K562 (cell line): ENCODE data around the gene ME3. TPM values are rescaled to one million over a fixed set of nuclear protein-coding genes. Genes with fewer than 3 reads are reported as not detected.

Experiments used
- ATAC-seq: fragments of 200-7000 bp; cut with Tn5 transposase; 3 replicates; pipeline ENCODE4 v1.9.1; 2020; ENCODE audit warnings: moderate library complexity
- BruUV-seq: library from RNA; stranded (reverse); fragments of 400-500 nt; replicated peaks from 2 replicates; lab custom pipeline; 2021; lab: Mats Ljungman, UMichigan
- CTCF ChIA-PET: fragments of 300-600 bp; formaldehyde crosslinking; extraction: SDS; loops from one replicate; lab custom pipeline; 2021; ENCODE audit warnings: low intra/inter-chr PET ratio; lab: Yijun Ruan, JAX
- POLR2A ChIA-PET: fragments of 300-600, 350-650 bp; sonication (Branson Sonifier 250); formaldehyde crosslinking; extraction: SDS; loops from one replicate; lab custom pipeline; 2021; ENCODE audit warnings: antibody characterized with exemption, inconsistent platforms; lab: Yijun Ruan, JAX
- DNase-seq, 4 experiments: peaks; one replicate each; pipeline versions ENCODE4 v3.0.0 to v3.0.0-alpha.2; 2011 to 2018; ENCODE audit warnings: low spot score in 3 of 4, mixed read lengths in 3 of 4; ENCODE audit errors: extremely low read depth in 1 of 4
- FAIRE-seq: peaks from 2 replicates; lab custom pipeline; 2011; peaks lifted over from hg19 to GRCh38; lab: Jason Lieb, UNC
- H2AFZ ChIP-seq: 2 replicates; pipeline ENCODE4 v1.6.0; 2011; ENCODE audit warnings: low read depth, low read length, control low read depth, inconsistent platforms
- H3K27ac ChIP-seq: fragments of 200-600 bp; 3 replicates; pipeline ENCODE4 v1.8.0; 2011; ENCODE audit warnings: low read depth, mild to moderate bottlenecking, control low read depth, inconsistent platforms, low read length, moderate library complexity, mixed read lengths; ENCODE audit errors: extremely low read depth
- H3K27me3 ChIP-seq, 2 experiments: fragments of 300-600 bp in 1 of 2; 2 replicates in 1 of 2; 3 replicates in 1 of 2; pipeline versions ENCODE4 v1.6.0 to v1.8.0; 2011; ENCODE audit warnings: inconsistent platforms in 2 of 2, low read length in 2 of 2, mild to moderate bottlenecking in 1 of 2, mixed read lengths in 1 of 2, moderate library complexity in 1 of 2; ENCODE audit not compliant: control insufficient read depth in 2 of 2, insufficient read depth in 2 of 2
- H3K36me3 ChIP-seq: fragments of 300-600 bp; 3 replicates; pipeline ENCODE4 v1.8.0; 2011; ENCODE audit warnings: mild to moderate bottlenecking, low read length, inconsistent platforms; ENCODE audit not compliant: control insufficient read depth, insufficient read depth
- H3K4me1 ChIP-seq, 2 experiments: fragments of 200-600 bp in 1 of 2; replicated peaks in 1 of 2; 2 replicates in 1 of 2; 3 replicates in 1 of 2; pipeline versions ENCODE4 v1.5.1 to v1.8.0; 2011; ENCODE audit warnings: inconsistent platforms in 2 of 2, low read length in 2 of 2, mild to moderate bottlenecking in 1 of 2, mixed read lengths in 1 of 2, moderate library complexity in 1 of 2; ENCODE audit not compliant: control insufficient read depth in 2 of 2, insufficient read depth in 2 of 2
- H3K4me2 ChIP-seq: 2 replicates; pipeline ENCODE4 v1.6.1; 2011; ENCODE audit warnings: low read length, control low read depth, inconsistent platforms, mixed read lengths; ENCODE audit not compliant: insufficient read depth
- H3K4me3 ChIP-seq: fragments of 200-600 bp; sonication (generic), shearing (Covaris generic); 2 replicates; pipeline ENCODE4 v1.5.1; 2016; ENCODE audit warnings: control low read depth, inconsistent platforms
- H3K79me2 ChIP-seq: fragments of 200-600 bp; 3 replicates; pipeline ENCODE4 v1.8.0; 2011; ENCODE audit warnings: low read length, inconsistent platforms; ENCODE audit not compliant: control insufficient read depth, insufficient read depth
- H3K9ac ChIP-seq, 2 experiments: 2 replicates each; pipeline versions ENCODE4 v1.6.0 to v1.6.1; 2011; ENCODE audit warnings: low read depth in 2 of 2, low read length in 2 of 2, control low read depth in 1 of 2, inconsistent platforms in 1 of 2, mild to moderate bottlenecking in 1 of 2, mixed read lengths in 1 of 2; ENCODE audit not compliant: insufficient read depth in 1 of 2
- H3K9me1 ChIP-seq: one replicate; pipeline ENCODE4 v1.6.0; 2011; ENCODE audit warnings: inconsistent platforms, mild to moderate bottlenecking, low read length, moderate library complexity; ENCODE audit not compliant: control insufficient read depth, insufficient read depth
- H3K9me3 ChIP-seq: replicated peaks from 2 replicates; pipeline ENCODE4 v1.5.1; 2011; ENCODE audit warnings: low read depth, low read length, inconsistent platforms; ENCODE audit not compliant: control insufficient read depth, insufficient read depth
- H4K20me1 ChIP-seq: replicated peaks from 2 replicates; pipeline ENCODE4 v1.6.1; 2011; ENCODE audit warnings: low read length, inconsistent platforms, mixed read lengths; ENCODE audit not compliant: control insufficient read depth, insufficient read depth
- FOXA1 ChIP-seq: fragments of 450-650 bp; IDR thresholded peaks from 2 replicates; pipeline ENCODE4 v1.6.1; 2016; ENCODE audit warnings: mild to moderate bottlenecking, borderline replicate concordance
- GATAD2B ChIP-seq: fragments of 450-650 bp; IDR thresholded peaks from 2 replicates; pipeline ENCODE4 v1.6.1; 2017; ENCODE audit warnings: mild to moderate bottlenecking, borderline replicate concordance
- HCFC1 ChIP-seq: IDR thresholded peaks from 2 replicates; pipeline ENCODE4 v1.6.1; 2012; ENCODE audit warnings: low read depth, low read length, improper control_type of control experiment
- HDAC8 ChIP-seq: fragments of 450-650 bp; IDR thresholded peaks from 2 replicates; pipeline ENCODE4 v1.6.1; 2016; ENCODE audit warnings: mild to moderate bottlenecking, missing genetic modification characterization, moderate library complexity, missing compliant biosample characterization
- NCOA6 ChIP-seq: fragments of 450-650 bp; IDR thresholded peaks from 2 replicates; pipeline ENCODE4 v1.6.1; 2017; ENCODE audit warnings: mild to moderate bottlenecking
- RFX7 ChIP-seq: fragments of 250-450 bp; sonication (Bioruptor Pico); IDR thresholded peaks from 2 replicates; pipeline ENCODE4 v1.5.1; 2021; ENCODE audit warnings: mild to moderate bottlenecking
- SMAD3 ChIP-seq: fragments of 450-650 bp; formaldehyde crosslinking; conservative IDR thresholded peaks from 2 replicates; pipeline ENCODE4 v1.4.0; 2020; ENCODE audit warnings: mild to moderate bottlenecking
- TAL1 ChIP-seq: fragments of 450-650 bp; IDR thresholded peaks from 2 replicates; pipeline ENCODE4 v1.6.1; 2016; ENCODE audit warnings: mild to moderate bottlenecking
- TCFL5 ChIP-seq: fragments of 250-450 bp; sonication (Bioruptor Pico); conservative IDR thresholded peaks from 2 replicates; pipeline ENCODE4 v1.6.1; 2021; ENCODE audit warnings: mild to moderate bottlenecking, moderate library complexity, matching md5 sums
- TRIM28 ChIP-seq: fragments of 450-650 bp; IDR thresholded peaks from 2 replicates; pipeline ENCODE4 v1.6.1; 2017
- WHSC1 ChIP-seq: IDR thresholded peaks from one replicate; pipeline ENCODE4 v1.6.1; 2012; ENCODE audit warnings: low read length, control low read depth, inconsistent platforms
- ZBTB1 ChIP-seq: sonication (generic); formaldehyde crosslinking; IDR thresholded peaks from 2 replicates; pipeline ENCODE4 v1.8.1; 2023; ENCODE audit warnings: missing genetic modification reagents, low read depth, mild to moderate bottlenecking, borderline replicate concordance
- WGBS: fragments of 100-300 bp; shearing (Covaris generic); methylation state at CpG from one replicate; pipeline ENCODE4 v1.1.6; 2016; ENCODE audit warnings: low coverage, mixed read lengths; ENCODE audit not compliant: insufficient coverage; ENCODE audit errors: missing lambda C conversion rate; 5-methylcytosine and 5-hydroxymethylcytosine counted together
- in situ Hi-C: fragments of 300-500 bp; cut with MboI; formaldehyde crosslinking; loops from 4 replicates; pipeline ENCODE4 v1.15.0; 2018; ENCODE audit warnings: inconsistent platforms, mixed read lengths
- intact Hi-C: fragments of 100-400 bp; cut with micrococcal nuclease; formaldehyde crosslinking; loops from 2 replicates; pipeline ENCODE4 v1.14.2; 2022
- polyA plus RNA-seq, 8 experiments: library from polyadenylated mRNA; depleted of rRNA in 4 of 8; stranded (reverse) in 5 of 8; unstranded in 3 of 8; fragments of >200 nt; fragmentation: Nextera tagmentation in 2 of 8; fragmentation: Illumina TruSeq in 1 of 8; extraction: Ambion mirVana in 2 of 8; extraction: Trizol in 1 of 8; gene quantifications; 2 replicates each; pipeline versions ENCODE4 v1.2.1 to v1.2.3, GENCODE V29; 2011 to 2014; ENCODE audit warnings: inconsistent platforms in 1 of 8, missing spikeins in 1 of 8
- total RNA-seq, 7 experiments: library from RNA; depleted of rRNA in 6 of 7; stranded (reverse); fragments of >200 nt in 6 of 7; fragmentation: Illumina TruSeq in 2 of 7; extraction: Trizol in 2 of 7; gene quantifications; 2 replicates each; pipeline versions ENCODE4 v1.2.1 to v1.2.3, GENCODE V29; 2011 to 2021; ENCODE audit warnings: low replicate concordance in 1 of 7
- TF ChIP-seq, protein P1 (sequence below): fragments of 200-800 bp; sonication (Bioruptor generic); IDR thresholded peaks from 2 replicates; pipeline ENCODE4 v1.6.1; 2017; ENCODE audit warnings: missing genetic modification characterization, missing compliant biosample characterization
- TF ChIP-seq, protein P2 (sequence below): fragments of 450-650 bp; formaldehyde crosslinking; IDR thresholded peaks from 2 replicates; pipeline ENCODE4 v1.4.0; 2022; ENCODE audit warnings: missing genetic modification characterization
- TF ChIP-seq, protein P3 (sequence below): fragments of 450-650 bp; formaldehyde crosslinking; IDR thresholded peaks from 2 replicates; pipeline ENCODE4 v1.4.0; 2020; ENCODE audit warnings: mild to moderate bottlenecking

ME3 gene
- total and polyA plus RNA-seq, 9 of the 15 experiments (the other 6 are each of a cell fraction or from before 2014, with no cell fraction given): not detected

DNA sequence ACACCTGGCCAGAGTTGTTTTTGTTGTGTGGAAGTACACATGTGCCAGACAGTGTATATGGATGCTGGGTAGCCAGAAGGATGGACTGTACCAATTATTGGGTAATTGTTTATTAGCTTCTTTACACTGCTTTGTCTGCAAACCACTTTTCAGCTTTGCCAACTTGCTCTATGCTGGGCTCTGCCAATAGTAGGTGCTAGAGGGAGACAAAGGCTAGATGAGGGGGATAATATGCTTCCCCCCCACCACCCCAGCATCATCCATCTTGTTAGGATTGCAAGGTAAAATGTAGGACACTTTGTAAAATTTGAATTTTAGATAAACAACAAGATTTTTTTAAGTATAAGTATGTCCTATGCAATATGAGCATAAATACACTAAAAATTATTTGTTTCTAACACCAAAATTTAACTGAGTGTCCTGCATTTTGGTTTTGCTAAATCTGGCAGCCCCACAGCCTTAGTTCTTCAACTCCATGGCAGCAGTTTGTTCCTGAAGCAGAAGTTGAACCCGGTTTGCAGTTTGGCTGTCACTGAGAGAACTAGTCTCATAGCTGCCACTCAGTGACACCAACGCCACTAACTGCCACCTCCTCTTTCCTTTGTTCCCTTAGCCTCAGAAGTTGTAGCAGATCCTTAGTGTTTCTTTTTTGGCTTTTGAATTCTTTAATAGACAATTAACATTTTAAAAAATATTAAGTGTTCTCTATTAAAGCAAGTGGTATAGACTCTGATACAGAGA is 219.0 kb downstream of the ME3 start (continued):
- no peak for TF ChIP-seq NCOA6
- no peak for TF ChIP-seq HCFC1

DNA sequence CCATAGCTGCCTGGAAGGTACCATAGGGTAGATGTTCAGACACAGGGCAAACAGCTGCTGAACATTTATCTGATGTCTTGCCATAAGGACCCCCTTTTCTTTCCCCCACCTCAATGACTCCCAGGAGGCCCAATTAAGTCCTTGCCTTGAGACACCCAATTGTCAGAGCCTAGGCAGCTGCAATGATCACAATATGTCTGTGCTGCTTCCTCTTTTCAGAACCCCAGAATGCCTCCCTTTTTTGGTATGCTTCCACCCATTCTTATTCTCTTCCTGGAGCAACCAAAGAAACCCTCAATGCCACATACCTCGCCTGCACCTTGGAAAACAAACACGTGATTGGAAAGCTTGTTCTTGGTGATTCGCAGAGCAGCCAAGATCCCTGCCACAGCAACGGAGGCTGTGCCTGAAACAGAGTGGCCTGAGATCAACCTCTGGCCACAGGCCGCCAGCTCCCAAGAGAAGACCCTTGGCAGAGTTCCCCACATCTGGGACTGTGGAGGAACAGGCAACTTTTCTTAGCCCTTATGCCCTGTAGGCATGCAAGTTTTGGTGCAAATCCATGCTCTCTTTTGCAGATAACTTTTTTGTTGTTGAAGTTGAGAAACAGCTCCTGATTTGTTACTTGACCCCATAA is 222.3 kb downstream of the ME3 start:
- Histone ChIP-seq H3K9ac (no peak overlapping the region), H3K4me2 (no peak overlapping the region), H3K79me2 (no peaks in the 10 kb centered on the region), H3K36me3 (no peaks in the 10 kb centered on the region), H4K20me1 (no peaks in the 10 kb centered on the region), H2AFZ (no peak overlapping the region), H3K9me3 (no peaks in the 10 kb centered on the region), H3K4me3 (no peak overlapping the region), H3K9me1 (no peaks in the 10 kb centered on the region), H3K27me3 (no peaks in the 10 kb centered on the region), H3K27ac (no peak overlapping the region), H3K4me1 (no peaks in the 10 kb centered on the region)
- POLR2A ChIA-PET: no interaction called here
- ATAC-seq: no peak
- CTCF ChIA-PET: interaction anchor here (1.1 kb wide), 1 partner anchor 299 kb away, joined by 3 read pairs; no protein-coding TSS in a partner anchor
- FAIRE-seq: no peak
- no peak for DNase-seq
- BruUV-seq: no TSS peak
- intact Hi-C loops: loop anchor here (5.0 kb wide), 1 partner anchor 593 kb away; the partner anchor contains the start of gene CCDC83
- in situ Hi-C loops: loop anchor here (10.0 kb wide), 1 partner anchor 975 kb away; no protein-coding TSS in a partner anchor
- WGBS: 3% methylated on average over 5 of the region's 5 CpGs
- TF ChIP-seq TAL1 (no peak), HDAC8 (tag) (no peak), TRIM28 (no peak), FOXA1 (no peak), SMAD3 (CRISPR knock-in tag) (no peak), ZBTB1 (CRISPR knock-in tag) (no peak), GATAD2B (no peak), WHSC1 (no peak), RFX7 (no peak), TCFL5 (CRISPR knock-in tag) (no peak)
- TF ChIP-seq, protein P1, sequence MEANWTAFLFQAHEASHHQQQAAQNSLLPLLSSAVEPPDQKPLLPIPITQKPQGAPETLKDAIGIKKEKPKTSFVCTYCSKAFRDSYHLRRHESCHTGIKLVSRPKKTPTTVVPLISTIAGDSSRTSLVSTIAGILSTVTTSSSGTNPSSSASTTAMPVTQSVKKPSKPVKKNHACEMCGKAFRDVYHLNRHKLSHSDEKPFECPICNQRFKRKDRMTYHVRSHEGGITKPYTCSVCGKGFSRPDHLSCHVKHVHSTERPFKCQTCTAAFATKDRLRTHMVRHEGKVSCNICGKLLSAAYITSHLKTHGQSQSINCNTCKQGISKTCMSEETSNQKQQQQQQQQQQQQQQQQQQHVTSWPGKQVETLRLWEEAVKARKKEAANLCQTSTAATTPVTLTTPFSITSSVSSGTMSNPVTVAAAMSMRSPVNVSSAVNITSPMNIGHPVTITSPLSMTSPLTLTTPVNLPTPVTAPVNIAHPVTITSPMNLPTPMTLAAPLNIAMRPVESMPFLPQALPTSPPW (CRISPR knock-in tag): no peak
- TF ChIP-seq, protein P2, sequence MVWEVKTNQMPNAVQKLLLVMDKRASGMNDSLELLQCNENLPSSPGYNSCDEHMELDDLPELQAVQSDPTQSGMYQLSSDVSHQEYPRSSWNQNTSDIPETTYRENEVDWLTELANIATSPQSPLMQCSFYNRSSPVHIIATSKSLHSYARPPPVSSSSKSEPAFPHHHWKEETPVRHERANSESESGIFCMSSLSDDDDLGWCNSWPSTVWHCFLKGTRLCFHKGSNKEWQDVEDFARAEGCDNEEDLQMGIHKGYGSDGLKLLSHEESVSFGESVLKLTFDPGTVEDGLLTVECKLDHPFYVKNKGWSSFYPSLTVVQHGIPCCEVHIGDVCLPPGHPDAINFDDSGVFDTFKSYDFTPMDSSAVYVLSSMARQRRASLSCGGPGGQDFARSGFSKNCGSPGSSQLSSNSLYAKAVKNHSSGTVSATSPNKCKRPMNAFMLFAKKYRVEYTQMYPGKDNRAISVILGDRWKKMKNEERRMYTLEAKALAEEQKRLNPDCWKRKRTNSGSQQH: no peak
- TF ChIP-seq, protein P3, sequence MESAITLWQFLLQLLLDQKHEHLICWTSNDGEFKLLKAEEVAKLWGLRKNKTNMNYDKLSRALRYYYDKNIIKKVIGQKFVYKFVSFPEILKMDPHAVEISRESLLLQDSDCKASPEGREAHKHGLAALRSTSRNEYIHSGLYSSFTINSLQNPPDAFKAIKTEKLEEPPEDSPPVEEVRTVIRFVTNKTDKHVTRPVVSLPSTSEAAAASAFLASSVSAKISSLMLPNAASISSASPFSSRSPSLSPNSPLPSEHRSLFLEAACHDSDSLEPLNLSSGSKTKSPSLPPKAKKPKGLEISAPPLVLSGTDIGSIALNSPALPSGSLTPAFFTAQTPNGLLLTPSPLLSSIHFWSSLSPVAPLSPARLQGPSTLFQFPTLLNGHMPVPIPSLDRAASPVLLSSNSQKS (CRISPR knock-in tag): no peak
